H1 (cell line): ENCODE results near the gene GRIP1. TPM values are rescaled to one million over a fixed set of nuclear protein-coding genes. Genes with fewer than 3 reads are reported as not detected.

Source experiments
- CTCF ChIA-PET: fragments of 300-600 bp; sonication (Branson Sonifier 250); formaldehyde crosslinking; loops from one replicate; lab custom pipeline; 2021; ENCODE audit not compliant: partially characterized antibody; lab: Charles Lee
- POLR2A ChIA-PET: fragments of 300-600 bp; sonication (Branson Sonifier 250); formaldehyde crosslinking; loops from one replicate; lab custom pipeline; 2021; ENCODE audit warnings: inconsistent platforms; ENCODE audit not compliant: partially characterized antibody; lab: Charles Lee
- DNase-seq, 2 experiments: peaks; one replicate each; pipeline versions ENCODE4 v3.0.0 to v3.0.0-alpha.2; 2010 to 2022; ENCODE audit warnings: low spot score in 2 of 2, low read depth in 1 of 2, mixed read lengths in 1 of 2
- FAIRE-seq: peaks from 2 replicates; lab custom pipeline; 2011; peaks lifted over from hg19 to GRCh38; lab: Jason Lieb, UNC
- H2AFZ ChIP-seq: 2 replicates; pipeline ENCODE4 v1.8.1; 2012; ENCODE audit warnings: low read length, inconsistent platforms
- H2AK5ac ChIP-seq: 2 replicates; pipeline ENCODE4 v1.6.1; 2013; ENCODE audit warnings: low read depth, low read length
- H2BK120ac ChIP-seq: replicated peaks from 2 replicates; pipeline ENCODE3; 2013; ENCODE audit warnings: low read depth, low read length, inconsistent platforms
- H2BK12ac ChIP-seq: 2 replicates; pipeline ENCODE4 v1.6.1; 2013; ENCODE audit warnings: low read depth, low read length
- H2BK15ac ChIP-seq: 2 replicates; pipeline ENCODE4 v1.6.1; 2013; ENCODE audit warnings: low read length
- H2BK20ac ChIP-seq: 2 replicates; pipeline ENCODE4 v1.6.1; 2013; ENCODE audit warnings: low read length
- H2BK5ac ChIP-seq: 2 replicates; pipeline ENCODE4 v1.6.1; 2013; ENCODE audit warnings: low read depth, low read length
- H3K14ac ChIP-seq: 2 replicates; pipeline ENCODE4 v1.6.1; 2013; ENCODE audit warnings: inconsistent platforms; ENCODE audit not compliant: insufficient read length
- H3K18ac ChIP-seq: 2 replicates; pipeline ENCODE4 v1.6.1; 2013; ENCODE audit warnings: low read length; ENCODE audit errors: extremely low read depth
- H3K23ac ChIP-seq: 2 replicates; pipeline ENCODE4 v1.6.1; 2013; ENCODE audit warnings: inconsistent platforms; ENCODE audit not compliant: insufficient read length
- H3K23me2 ChIP-seq: 2 replicates; pipeline ENCODE4 v1.6.1; 2013; ENCODE audit warnings: low read depth, low read length
- H3K27ac ChIP-seq: 2 replicates; pipeline ENCODE4 v1.6.1; 2011; ENCODE audit warnings: low read depth, low read length, inconsistent platforms
- H3K27me3 ChIP-seq, 4 experiments: replicated peaks in 1 of 4; 1 replicate in 1 of 4; 2 replicates in 3 of 4; pipeline versions ENCODE4 v1.6.1 to v1.8.1; 2011 to 2013; ENCODE audit warnings: low read length in 3 of 4, mild to moderate bottlenecking in 3 of 4, inconsistent platforms in 2 of 4, mixed read lengths in 2 of 4, moderate library complexity in 1 of 4; ENCODE audit not compliant: control insufficient read depth in 3 of 4, insufficient read depth in 3 of 4; ENCODE audit errors: extremely low read depth in 1 of 4
- H3K36me3 ChIP-seq, 4 experiments: 2 replicates each; pipeline versions ENCODE4 v1.6.1 to v1.8.1; 2011 to 2013; ENCODE audit warnings: mild to moderate bottlenecking in 4 of 4, low read length in 3 of 4, moderate library complexity in 2 of 4, control low read depth in 1 of 4, inconsistent platforms in 1 of 4; ENCODE audit not compliant: insufficient read depth in 4 of 4, control insufficient read depth in 2 of 4
- H3K4ac ChIP-seq: replicated peaks from 2 replicates; pipeline ENCODE3; 2013; ENCODE audit warnings: low read length, low read depth, mixed read lengths, inconsistent platforms; ENCODE audit not compliant: insufficient read length
- H3K4me1 ChIP-seq, 4 experiments: replicated peaks in 1 of 4; 1 replicate in 1 of 4; 2 replicates in 3 of 4; pipeline versions ENCODE4 v1.6.1 to v1.8.1; 2011 to 2013; ENCODE audit warnings: low read length in 3 of 4, inconsistent platforms in 2 of 4, mixed read lengths in 1 of 4; ENCODE audit not compliant: insufficient read depth in 4 of 4, control insufficient read depth in 3 of 4
- H3K4me2 ChIP-seq, 2 experiments: 2 replicates each; pipeline versions ENCODE4 v1.6.1 to v1.8.1; 2011 to 2013; ENCODE audit warnings: low read depth in 2 of 2, low read length in 2 of 2, control low read depth in 1 of 2, inconsistent platforms in 1 of 2, mild to moderate bottlenecking in 1 of 2; ENCODE audit not compliant: insufficient read depth in 1 of 2
- H3K4me3 ChIP-seq, 4 experiments: fragments of 200-600, 300-600 bp in 1 of 4; sonication (generic), shearing (Covaris generic), sonication (Bioruptor Twin) in 1 of 4; 2 replicates each; pipeline versions ENCODE4 v1.5.1 to v1.8.1; 2011 to 2016; ENCODE audit warnings: low read length in 4 of 4, low read depth in 3 of 4, control low read depth in 2 of 4, inconsistent platforms in 2 of 4, mild to moderate bottlenecking in 2 of 4, mixed read lengths in 1 of 4, moderate library complexity in 1 of 4; ENCODE audit not compliant: insufficient read depth in 2 of 4; ENCODE audit errors: extremely low read depth in 1 of 4
- H3K56ac ChIP-seq: replicated peaks from 2 replicates; pipeline ENCODE3; 2013; ENCODE audit warnings: low read depth, mild to moderate bottlenecking, mixed read lengths, low read length, inconsistent platforms; ENCODE audit not compliant: insufficient read length
- H3K79me1 ChIP-seq: 2 replicates; pipeline ENCODE4 v1.6.1; 2013; ENCODE audit warnings: low read depth, low read length, control low read depth
- H3K79me2 ChIP-seq, 2 experiments: 2 replicates each; pipeline versions ENCODE4 v1.6.1 to v1.8.1; 2012 to 2013; ENCODE audit warnings: low read length in 2 of 2, mild to moderate bottlenecking in 2 of 2, inconsistent platforms in 1 of 2; ENCODE audit not compliant: insufficient read depth in 2 of 2, control insufficient read depth in 1 of 2
- H3K9ac ChIP-seq, 4 experiments: replicated peaks in 1 of 4; 1 replicate in 1 of 4; 2 replicates in 3 of 4; pipeline versions ENCODE4 v1.6.1 to v1.8.1; 2011 to 2013; ENCODE audit warnings: low read depth in 3 of 4, low read length in 3 of 4, control low read depth in 2 of 4, mild to moderate bottlenecking in 2 of 4, moderate library complexity in 2 of 4, inconsistent platforms in 1 of 4; ENCODE audit errors: extremely low read depth in 1 of 4
- H3K9me3 ChIP-seq, 2 experiments: 2 replicates each; pipeline versions ENCODE4 v1.6.1 to v1.8.1; 2012 to 2013; ENCODE audit warnings: mild to moderate bottlenecking in 2 of 2, moderate library complexity in 2 of 2, control low read depth in 1 of 2, inconsistent platforms in 1 of 2, low read depth in 1 of 2, low read length in 1 of 2, mixed read lengths in 1 of 2; ENCODE audit not compliant: insufficient read depth in 2 of 2
- H4K20me1 ChIP-seq, 2 experiments: replicated peaks in 1 of 2; 2 replicates each; pipeline versions ENCODE3 to v1.8.1; 2011 to 2013; ENCODE audit warnings: inconsistent platforms in 2 of 2, low read length in 2 of 2, mild to moderate bottlenecking in 1 of 2; ENCODE audit not compliant: insufficient read depth in 2 of 2, control insufficient read depth in 1 of 2
- H4K5ac ChIP-seq: 2 replicates; pipeline ENCODE4 v1.6.1; 2013; ENCODE audit warnings: low read length, low read depth, mixed read lengths, inconsistent platforms; ENCODE audit not compliant: insufficient read length
- H4K8ac ChIP-seq: 2 replicates; pipeline ENCODE4 v1.8.0; 2013; ENCODE audit warnings: mild to moderate bottlenecking, moderate library complexity, low read length, inconsistent platforms; ENCODE audit not compliant: insufficient read depth; ENCODE audit errors: extremely low read depth
- H4K91ac ChIP-seq: replicated peaks from 2 replicates; pipeline ENCODE3; 2013; ENCODE audit warnings: low read length, mixed read lengths, inconsistent platforms; ENCODE audit not compliant: insufficient read length
- CHD2 ChIP-seq: IDR thresholded peaks from 2 replicates; pipeline ENCODE4 v1.6.1; 2012; ENCODE audit warnings: low read length, improper control_type of control experiment
- E2F6 ChIP-seq: IDR thresholded peaks from 2 replicates; pipeline ENCODE4 v1.6.1; 2012; ENCODE audit warnings: inconsistent platforms
- MAFK ChIP-seq: IDR thresholded peaks from 2 replicates; pipeline ENCODE4 v1.6.1; 2012; ENCODE audit warnings: low read depth, mild to moderate bottlenecking, improper control_type of control experiment, low read length
- NRF1 ChIP-seq: IDR thresholded peaks from 2 replicates; pipeline ENCODE4 v1.6.1; 2011; ENCODE audit warnings: mild to moderate bottlenecking, low read depth, low read length, improper control_type of control experiment
- YY1 ChIP-seq: IDR thresholded peaks from 2 replicates; pipeline ENCODE4 v1.6.1; 2011; ENCODE audit warnings: low read depth, mild to moderate bottlenecking, low read length
- WGBS, 2 experiments: shearing (Covaris generic) in 1 of 2; methylation state at CpG; one replicate each; pipeline versions ENCODE4 v1.1.6 to v1.1.7; 2013 to 2015; ENCODE audit warnings: low lambda C conversion rate in 2 of 2, mixed read lengths in 2 of 2, inconsistent platforms in 1 of 2, low coverage in 1 of 2, missing lambda C conversion rate in 1 of 2; ENCODE audit not compliant: insufficient replicate concordance in 2 of 2, insufficient coverage in 1 of 2, insufficient read length in 1 of 2; ENCODE audit errors: extremely low coverage in 1 of 2, missing lambda C conversion rate in 1 of 2; 5-methylcytosine and 5-hydroxymethylcytosine counted together
- polyA plus RNA-seq, 7 experiments: library from polyadenylated mRNA; depleted of rRNA in 3 of 7; stranded (reverse) in 5 of 7; unstranded in 2 of 7; fragments of >200 nt in 5 of 7; fragments of 200-250 nt in 2 of 7; gene quantifications; 1 replicate in 5 of 7; 2 replicates in 1 of 7; 4 replicates in 1 of 7; pipeline versions ENCODE4 v1.2.1 to v1.2.3, GENCODE V29; 2011 to 2013; ENCODE audit warnings: missing spikeins in 2 of 7, mixed read lengths in 2 of 7
- total RNA-seq: library from RNA; stranded (reverse); fragmentation: NEBNext Ultra II Directional; extraction: Animal tissue kit (Norgen Biotek cat#: 25700); gene quantifications from 2 replicates; pipeline ENCODE4 v1.2.1, GENCODE V29; 2021

GRIP1 gene
- total and polyA plus RNA-seq, 2 of the 8 experiments (the other 6 are each of a cell fraction or from before 2014, with no cell fraction given): 4.5 to 27.3 TPM

GRCh38 chr12:66461331-66461730 is 217.5 kb downstream of the GRIP1 start:
- DNase-seq (no peak), FAIRE-seq (no peak)
- H2AK5ac ChIP-seq: no peak overlapping the region
- no peak overlapping the region for H3K4me2 ChIP-seq
- H4K5ac ChIP-seq: no peak overlapping the region
- no peak overlapping the region for H3K9ac ChIP-seq
- 74% methylated on average over 3 of the region's 3 CpGs; no CpG with 5 or more reads in 1 of the 2 experiments for WGBS, 2 experiments
- no peak overlapping the region for H4K91ac ChIP-seq
- no peak overlapping the region for H2AFZ ChIP-seq
- no peaks in the 10 kb centered on the region for H3K9me3 ChIP-seq
- no peak overlapping the region for H3K14ac ChIP-seq
- H3K4me1 ChIP-seq: peaks cover 0 to 3% (median 1%) of the 10 kb centered on the region in 4 experiments; a peak in 1 of 7 replicates
- no peaks in the 10 kb centered on the region for H3K23me2 ChIP-seq
- no peaks in the 10 kb centered on the region for H3K36me3 ChIP-seq
- H3K56ac ChIP-seq: no peak overlapping the region
- H2BK20ac ChIP-seq: no peak overlapping the region
- no peak overlapping the region for H3K23ac ChIP-seq
- ChIA-PET POLR2A (no interaction called here), CTCF (interaction anchor here (1.2 kb wide), 1 partner anchor 9 kb away, joined by 3 read pairs; no protein-coding TSS in a partner anchor)
- H2BK12ac ChIP-seq: no peak overlapping the region
- H2BK5ac ChIP-seq: no peak overlapping the region
- no peaks in the 10 kb centered on the region for H3K79me1 ChIP-seq
- no peak overlapping the region for H3K4ac ChIP-seq
- H4K20me1 ChIP-seq: no peaks in the 10 kb centered on the region
- no peak overlapping the region for H3K27ac ChIP-seq
- no peaks in the 10 kb centered on the region for H3K79me2 ChIP-seq
- H3K4me3 ChIP-seq: no peak overlapping the region
- H4K8ac ChIP-seq: no peak overlapping the region
- H3K27me3 ChIP-seq: no peaks in the 10 kb centered on the region
- H2BK15ac ChIP-seq: no peak overlapping the region
- no peak overlapping the region for H2BK120ac ChIP-seq
- no peak overlapping the region for H3K18ac ChIP-seq
- TF ChIP-seq E2F6: no peak
- no peak for TF ChIP-seq NRF1
- TF ChIP-seq MAFK: no peak
- no peak for TF ChIP-seq YY1
- TF ChIP-seq CHD2: no peak
